ENCODE results near the gene EHBP1.

EHBP1 gene

DNA sequence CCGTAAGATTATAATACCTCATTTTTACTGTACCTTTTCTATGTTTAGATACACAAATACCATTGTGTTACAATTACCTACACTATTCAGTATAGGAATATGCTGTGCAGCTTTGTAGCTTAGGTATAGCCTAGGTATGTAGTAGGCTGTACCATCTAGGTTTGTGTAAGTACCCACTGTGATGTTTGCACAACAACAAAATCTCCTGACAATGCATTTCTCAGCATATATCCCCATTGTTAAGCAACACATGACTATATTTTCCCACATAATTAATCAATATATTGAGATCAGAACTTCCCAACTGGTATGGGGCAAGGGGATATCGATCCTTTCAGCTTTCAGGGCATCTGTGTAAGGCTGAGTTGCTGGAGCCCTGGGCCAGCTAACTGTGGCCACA, 238.8 kb downstream of the EHBP1 start:
- no peak overlapping the region for H3K27ac ChIP-seq (ENCODE audit: low read depth, low read length)
- no peak overlapping the region for H3K4me2 ChIP-seq (ENCODE audit: low read length)
- H3K79me2 ChIP-seq (ENCODE audit: control insufficient read depth, low read length), result no peaks in the 10 kb centered on the region
- no peaks in the 10 kb centered on the region for H3K27me3 ChIP-seq (ENCODE audit: control insufficient read depth, low read length)
- no peaks in the 10 kb centered on the region for H4K20me1 ChIP-seq (ENCODE audit: control insufficient read depth, insufficient read depth, low read depth, low read length)
- no peaks in the 10 kb centered on the region for H3K36me3 ChIP-seq (ENCODE audit: control insufficient read depth, low read length)
- no peak overlapping the region for H3K4me3 ChIP-seq (ENCODE audit: low read length)
- H3K9me3 ChIP-seq (ENCODE audit: control insufficient read depth, insufficient read depth, low read length), result no peaks in the 10 kb centered on the region
- H3K4me1 ChIP-seq (ENCODE audit: control insufficient read depth, low read length), result no peaks in the 10 kb centered on the region
- no peaks in the 10 kb centered on the region for H3F3A ChIP-seq (ENCODE audit: control insufficient read depth, insufficient read depth)
- TF ChIP-seq EZH2phosphoT487 (IDR thresholded peaks at IDR 0.05; ENCODE audit: borderline replicate concordance, low read length) (no peak), CTCF (IDR thresholded peaks at IDR 0.05; ENCODE audit: low read depth, low read length, poor library complexity, severe bottlenecking) (no peak)
- H3K9me2 ChIP-seq (replicated peaks; ENCODE audit: control insufficient read depth, low read length), result no peaks in the 10 kb centered on the region

GRCh38 chr2:62947403-62947802, 241.9 kb downstream of the EHBP1 start:
- no peaks in the 10 kb centered on the region for H3K9me3 ChIP-seq (ENCODE audit: control insufficient read depth, insufficient read depth, low read length)

DNA sequence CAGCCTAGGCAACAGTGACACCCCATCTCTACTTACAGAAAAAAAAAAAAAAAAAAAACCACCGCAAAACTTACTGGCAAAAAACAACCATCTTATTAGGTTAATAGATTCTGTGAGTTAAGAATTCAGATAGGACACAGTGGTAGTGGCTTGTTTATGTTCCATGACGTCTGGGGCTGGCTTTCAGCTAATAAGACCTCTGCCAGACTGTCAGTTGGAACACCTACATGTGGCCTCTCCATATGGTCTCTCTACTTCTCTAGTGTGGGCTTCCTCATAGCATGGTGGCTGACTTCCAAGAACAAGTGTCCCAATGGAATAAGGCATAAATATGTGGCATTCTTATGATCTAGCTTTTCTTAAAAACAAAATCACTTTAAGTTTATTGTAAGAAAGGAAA, 251.1 kb downstream of the EHBP1 start:
- Histone ChIP-seq H3K4me2 (ENCODE audit: low read length) (no peak overlapping the region), H3K27ac (ENCODE audit: low read depth, low read length) (no peak overlapping the region), H4K20me1 (ENCODE audit: control insufficient read depth, insufficient read depth, low read depth, low read length) (no peaks in the 10 kb centered on the region), H3K9me3 (ENCODE audit: control insufficient read depth, insufficient read depth, low read length) (no peaks in the 10 kb centered on the region), H3K79me2 (ENCODE audit: control insufficient read depth, low read length) (no peaks in the 10 kb centered on the region), H3K9me2 (replicated peaks; ENCODE audit: control insufficient read depth, low read length) (no peaks in the 10 kb centered on the region), H3K4me3 (ENCODE audit: low read length) (no peak overlapping the region), H3F3A (ENCODE audit: control insufficient read depth, insufficient read depth) (no peaks in the 10 kb centered on the region), H3K27me3 (ENCODE audit: control insufficient read depth, low read length) (no peaks in the 10 kb centered on the region), H3K4me1 (ENCODE audit: control insufficient read depth, low read length) (no peaks in the 10 kb centered on the region), H3K36me3 (ENCODE audit: control insufficient read depth, low read length) (no peaks in the 10 kb centered on the region)
- TF ChIP-seq CTCF (IDR thresholded peaks at IDR 0.05; ENCODE audit: low read depth, low read length, poor library complexity, severe bottlenecking) (no peak), EZH2phosphoT487 (IDR thresholded peaks at IDR 0.05; ENCODE audit: borderline replicate concordance, low read length) (no peak)

More at GRCh38 chr2:62947403-62947802, 241.9 kb downstream of the EHBP1 start:
- Histone ChIP-seq H3K27ac (ENCODE audit: low read depth, low read length) (no peak overlapping the region), H3K79me2 (ENCODE audit: control insufficient read depth, low read length) (no peaks in the 10 kb centered on the region), H3K36me3 (ENCODE audit: control insufficient read depth, low read length) (no peaks in the 10 kb centered on the region), H3F3A (ENCODE audit: control insufficient read depth, insufficient read depth) (no peaks in the 10 kb centered on the region), H3K4me2 (ENCODE audit: low read length) (no peak overlapping the region), H4K20me1 (ENCODE audit: control insufficient read depth, insufficient read depth, low read depth, low read length) (no peaks in the 10 kb centered on the region), H3K4me3 (ENCODE audit: low read length) (no peak overlapping the region), H3K9me2 (replicated peaks; ENCODE audit: control insufficient read depth, low read length) (no peaks in the 10 kb centered on the region), H3K4me1 (ENCODE audit: control insufficient read depth, low read length) (no peaks in the 10 kb centered on the region), H3K27me3 (ENCODE audit: control insufficient read depth, low read length) (no peaks in the 10 kb centered on the region)
- TF ChIP-seq EZH2phosphoT487 (IDR thresholded peaks at IDR 0.05; ENCODE audit: borderline replicate concordance, low read length) (no peak), CTCF (IDR thresholded peaks at IDR 0.05; ENCODE audit: low read depth, low read length, poor library complexity, severe bottlenecking) (no peak)

GRCh38 chr2:62958206-62958605, 252.7 kb downstream of the EHBP1 start:
- Histone ChIP-seq H3K27me3 (ENCODE audit: control insufficient read depth, low read length) (no peaks in the 10 kb centered on the region), H3K9me3 (ENCODE audit: control insufficient read depth, insufficient read depth, low read length) (no peaks in the 10 kb centered on the region), H3K79me2 (ENCODE audit: control insufficient read depth, low read length) (no peaks in the 10 kb centered on the region)

More at GRCh38 chr2:62958206-62958605, 252.7 kb downstream of the EHBP1 start:
- Histone ChIP-seq H3K36me3 (ENCODE audit: control insufficient read depth, low read length) (no peaks in the 10 kb centered on the region), H3K27ac (ENCODE audit: low read depth, low read length) (no peak overlapping the region), H3K4me1 (ENCODE audit: control insufficient read depth, low read length) (no peaks in the 10 kb centered on the region), H3K4me3 (ENCODE audit: low read length) (no peak overlapping the region), H3F3A (ENCODE audit: control insufficient read depth, insufficient read depth) (no peaks in the 10 kb centered on the region), H4K20me1 (ENCODE audit: control insufficient read depth, insufficient read depth, low read depth, low read length) (no peaks in the 10 kb centered on the region), H3K4me2 (ENCODE audit: low read length) (no peak overlapping the region), H3K9me2 (replicated peaks; ENCODE audit: control insufficient read depth, low read length) (no peaks in the 10 kb centered on the region)
- TF ChIP-seq EZH2phosphoT487 (IDR thresholded peaks at IDR 0.05; ENCODE audit: borderline replicate concordance, low read length) (no peak), CTCF (IDR thresholded peaks at IDR 0.05; ENCODE audit: low read depth, low read length, poor library complexity, severe bottlenecking) (no peak)
